ENCODE measurements around the gene ANKS6. TPM values are rescaled to one million over a fixed set of nuclear protein-coding genes. Genes with fewer than 3 reads are reported as not detected.

The ANKS6 gene
- total RNA-seq, 2 experiments from 2014 or later: 16.6 to 16.9 TPM

DNA sequence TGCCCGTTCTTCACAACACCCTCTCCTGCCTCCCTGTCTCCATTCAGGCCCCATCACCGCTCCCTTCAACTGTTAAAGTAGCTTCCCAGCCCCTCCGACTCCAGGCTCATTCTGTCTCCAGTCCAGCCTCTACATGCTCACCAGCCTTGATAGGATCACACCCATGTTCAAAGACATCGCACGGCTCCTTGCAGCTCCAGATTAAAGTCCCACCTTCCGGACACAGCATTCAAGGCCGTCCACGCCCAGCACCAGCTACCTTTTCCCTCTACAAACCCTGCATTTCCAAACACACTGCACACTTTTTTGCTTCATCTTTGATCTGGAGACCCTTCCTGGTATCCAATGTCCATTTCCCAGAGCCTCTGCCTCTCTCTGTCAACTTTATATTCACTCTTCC is 94.0 kb downstream of the ANKS6 start:
- POLR2A ChIA-PET: no interaction called here
- peaks cover 35% of the 10 kb centered on the region for H3K27me3 Mint-ChIP-seq
- H3K4me3 Mint-ChIP-seq: no peak overlapping the region

DNA sequence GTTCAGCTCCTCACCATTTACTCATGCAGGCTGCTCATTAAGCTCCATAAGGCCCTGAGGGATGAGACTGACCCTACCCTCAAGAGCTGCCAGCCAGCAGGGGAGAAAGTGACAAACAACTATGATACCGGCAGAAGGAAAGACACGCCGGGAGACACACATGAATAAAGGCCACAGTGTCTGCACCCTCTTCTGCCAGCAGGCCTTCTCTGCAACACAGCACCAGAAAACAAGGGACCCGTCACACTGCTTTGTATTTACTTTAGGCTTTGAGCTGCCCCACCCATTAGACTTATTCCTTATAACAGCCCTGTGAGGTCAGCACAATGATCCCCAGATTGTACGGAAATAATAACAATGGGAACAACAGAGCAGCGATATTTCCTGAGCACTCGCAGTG is 94.8 kb downstream of the ANKS6 start:
- Mint-ChIP-seq H3K27me3 (peaks cover 27% of the 10 kb centered on the region), H3K4me3 (no peak overlapping the region), H3K9me3 (no peaks in the 10 kb centered on the region), H3K27ac (no peak overlapping the region), H3K36me3 (ENCODE audit: low read depth) (no peaks in the 10 kb centered on the region), H3K4me1 (ENCODE audit: low read depth) (no peaks in the 10 kb centered on the region)
- ATAC-seq: no peak
- CTCF ChIA-PET: interaction anchor here (1.4 kb wide), 1 partner anchor 23 kb away, joined by 3 read pairs; no protein-coding TSS in a partner anchor
- intact Hi-C loops (cut with micrococcal nuclease): no loop called here
- TF ChIP-seq, protein P1, sequence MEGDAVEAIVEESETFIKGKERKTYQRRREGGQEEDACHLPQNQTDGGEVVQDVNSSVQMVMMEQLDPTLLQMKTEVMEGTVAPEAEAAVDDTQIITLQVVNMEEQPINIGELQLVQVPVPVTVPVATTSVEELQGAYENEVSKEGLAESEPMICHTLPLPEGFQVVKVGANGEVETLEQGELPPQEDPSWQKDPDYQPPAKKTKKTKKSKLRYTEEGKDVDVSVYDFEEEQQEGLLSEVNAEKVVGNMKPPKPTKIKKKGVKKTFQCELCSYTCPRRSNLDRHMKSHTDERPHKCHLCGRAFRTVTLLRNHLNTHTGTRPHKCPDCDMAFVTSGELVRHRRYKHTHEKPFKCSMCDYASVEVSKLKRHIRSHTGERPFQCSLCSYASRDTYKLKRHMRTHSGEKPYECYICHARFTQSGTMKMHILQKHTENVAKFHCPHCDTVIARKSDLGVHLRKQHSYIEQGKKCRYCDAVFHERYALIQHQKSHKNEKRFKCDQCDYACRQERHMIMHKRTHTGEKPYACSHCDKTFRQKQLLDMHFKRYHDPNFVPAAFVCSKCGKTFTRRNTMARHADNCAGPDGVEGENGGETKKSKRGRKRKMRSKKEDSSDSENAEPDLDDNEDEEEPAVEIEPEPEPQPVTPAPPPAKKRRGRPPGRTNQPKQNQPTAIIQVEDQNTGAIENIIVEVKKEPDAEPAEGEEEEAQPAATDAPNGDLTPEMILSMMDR (IDR thresholded peaks at IDR 0.05): no peak
- POLR2A ChIA-PET: no interaction called here
- no peak for DNase-seq

More for the DNA sequence above, 94.0 kb downstream of the ANKS6 start:
- TF ChIP-seq, protein P1 (IDR thresholded peaks at IDR 0.05): no peak
- H3K4me1 Mint-ChIP-seq (ENCODE audit: low read depth): no peaks in the 10 kb centered on the region
- DNase-seq (no peak), ATAC-seq (no peak)
- H3K27ac Mint-ChIP-seq: no peak overlapping the region
- CTCF ChIA-PET: interaction anchor here (1.4 kb wide), 1 partner anchor 24 kb away, joined by 3 read pairs; no protein-coding TSS in a partner anchor
- intact Hi-C loops (cut with micrococcal nuclease): no loop called here
- no peaks in the 10 kb centered on the region for H3K36me3 Mint-ChIP-seq (ENCODE audit: low read depth)
- H3K9me3 Mint-ChIP-seq: no peaks in the 10 kb centered on the region

DNA sequence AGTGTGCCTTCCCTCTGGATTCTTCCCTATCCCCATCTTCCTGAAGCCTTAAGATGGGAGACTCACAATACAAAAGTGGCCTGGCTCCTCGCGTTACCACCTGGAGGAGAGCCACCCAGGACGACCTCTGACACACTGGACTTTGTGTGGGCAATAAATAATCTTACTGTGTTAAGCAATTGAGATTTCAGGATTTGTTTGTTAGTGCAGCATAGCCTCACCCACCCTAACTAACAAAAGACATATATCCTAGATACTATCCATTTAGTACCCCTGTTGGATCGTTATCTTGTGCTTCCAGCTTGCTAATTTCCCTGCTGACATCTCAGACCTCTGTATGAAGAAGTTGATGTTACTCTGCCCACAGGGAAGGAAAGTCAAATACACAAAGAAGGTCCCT is 95.6 kb downstream of the ANKS6 start:
- CTCF ChIA-PET: no interaction called here
- H3K9me3 Mint-ChIP-seq: no peaks in the 10 kb centered on the region

DNA sequence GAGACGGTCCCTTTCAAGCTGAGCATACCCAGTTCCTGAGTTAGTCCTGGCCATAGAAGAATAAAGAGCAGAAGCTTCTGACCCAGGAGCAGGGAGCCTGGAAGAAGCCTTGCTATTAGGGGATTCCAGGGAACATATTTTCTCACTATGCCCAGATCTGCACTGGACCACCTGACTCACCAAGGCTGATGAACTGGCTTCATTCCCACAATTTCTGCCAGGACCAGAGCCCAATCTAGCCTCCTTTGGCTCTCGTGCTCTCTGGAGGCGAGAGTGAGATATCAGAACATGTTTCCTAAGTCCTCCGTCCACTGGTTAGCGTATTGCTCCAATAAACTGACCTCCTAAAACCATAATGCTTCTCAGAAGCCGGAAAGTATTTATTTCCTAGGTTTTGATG is 97.5 kb downstream of the ANKS6 start:
- DNase-seq (no peak), ATAC-seq (no peak)
- H3K4me3 Mint-ChIP-seq: no peak overlapping the region
- ChIA-PET POLR2A (no interaction called here), CTCF (interaction anchor here (0.6 kb wide), 1 partner anchor 17 kb away, joined by 3 read pairs; no protein-coding TSS in a partner anchor)
- H3K4me1 Mint-ChIP-seq (ENCODE audit: low read depth): no peaks in the 10 kb centered on the region
- intact Hi-C loops (cut with micrococcal nuclease): no loop called here
- H3K9me3 Mint-ChIP-seq: no peaks in the 10 kb centered on the region
- H3K36me3 Mint-ChIP-seq (ENCODE audit: low read depth): no peaks in the 10 kb centered on the region
- TF ChIP-seq, protein P1 (IDR thresholded peaks at IDR 0.05): no peak
- peaks cover 11% of the 10 kb centered on the region for H3K27me3 Mint-ChIP-seq
- no peak overlapping the region for H3K27ac Mint-ChIP-seq

More for the DNA sequence above, 95.6 kb downstream of the ANKS6 start:
- Mint-ChIP-seq H3K27me3 (peaks cover 24% of the 10 kb centered on the region), H3K27ac (no peak overlapping the region), H3K4me3 (no peak overlapping the region), H3K36me3 (ENCODE audit: low read depth) (no peaks in the 10 kb centered on the region), H3K4me1 (ENCODE audit: low read depth) (no peaks in the 10 kb centered on the region)
- intact Hi-C loops (cut with micrococcal nuclease): no loop called here
- TF ChIP-seq, protein P1 (IDR thresholded peaks at IDR 0.05): no peak
- POLR2A ChIA-PET: no interaction called here
- no peak for DNase-seq
- no peak for ATAC-seq

DNA sequence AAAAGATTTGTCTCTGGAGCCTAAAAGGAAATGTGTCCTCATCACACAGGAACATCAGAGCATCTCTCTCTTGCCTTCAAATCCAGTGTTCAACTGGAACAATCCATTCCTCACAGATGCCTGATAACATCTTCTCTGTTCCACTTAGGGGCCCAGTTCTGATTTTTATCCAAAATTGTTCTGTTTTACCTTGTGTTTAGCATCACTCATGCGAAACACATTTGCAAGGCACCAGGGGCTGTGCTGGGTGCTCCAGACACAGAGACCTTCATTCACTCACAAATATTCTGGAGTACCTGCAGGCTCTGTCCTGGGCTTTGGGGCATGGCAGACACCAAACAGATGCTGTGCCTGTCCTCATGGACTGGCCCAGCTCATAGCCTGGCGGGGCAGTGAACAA is 101.4 kb downstream of the ANKS6 start:
- TF ChIP-seq, protein P1 (IDR thresholded peaks at IDR 0.05): no peak
- DNase-seq: no peak
- H3K4me3 Mint-ChIP-seq: no peak overlapping the region
- peaks cover 5% of the 10 kb centered on the region for H3K27me3 Mint-ChIP-seq
- H3K36me3 Mint-ChIP-seq (ENCODE audit: low read depth): no peaks in the 10 kb centered on the region
- CTCF ChIA-PET: no interaction called here
- POLR2A ChIA-PET: no interaction called here
- H3K9me3 Mint-ChIP-seq: no peaks in the 10 kb centered on the region
- H3K4me1 Mint-ChIP-seq (ENCODE audit: low read depth): no peaks in the 10 kb centered on the region
- no peak for ATAC-seq
- H3K27ac Mint-ChIP-seq: no peak overlapping the region
- intact Hi-C loops (cut with micrococcal nuclease): no loop called here
